GM18499 (cell line): ENCODE data around the gene CHST13.

Experiments used
- ATAC-seq: cut with Tn5 transposase; IDR thresholded peaks from one replicate; pipeline ENCODE4 v1.9.1; 2021; ENCODE audit warnings: moderate number of reproducible peaks; ENCODE audit not compliant: insufficient read depth, unreplicated experiment

Gene CHST13

DNA sequence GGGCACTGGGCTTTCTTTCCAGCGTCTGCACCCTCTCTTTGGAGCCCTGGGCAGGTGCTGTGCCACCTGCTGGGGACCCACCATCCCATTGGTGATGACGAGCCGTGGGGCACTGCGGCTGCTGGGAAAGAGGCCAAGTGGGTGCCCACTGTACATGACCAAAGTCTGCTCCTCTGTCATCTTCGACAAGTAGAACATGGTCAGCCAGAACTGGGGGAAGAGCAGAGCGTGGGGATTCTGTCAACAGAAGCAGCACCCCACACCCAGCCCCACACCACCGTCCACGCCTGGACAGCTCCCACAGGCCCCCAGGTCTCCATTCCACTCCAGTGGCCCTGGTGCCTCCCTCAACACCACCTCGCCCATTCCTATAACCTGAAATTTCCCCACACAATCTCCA lies 16.1 kb upstream of the CHST13 start:
- ATAC-seq, result no peak

- ATAC-seq, result no peak
Observed at GRCh38 chr3:126508564-126508964, 15.4 kb upstream of the CHST13 start.

- no peak for ATAC-seq
Observed at GRCh38 chr3:126509597-126510307, 14.2 kb upstream of the CHST13 start.

GRCh38 chr3:126510308-126510910 lies 13.5 kb upstream of the CHST13 start:
- ATAC-seq, result no peak

DNA sequence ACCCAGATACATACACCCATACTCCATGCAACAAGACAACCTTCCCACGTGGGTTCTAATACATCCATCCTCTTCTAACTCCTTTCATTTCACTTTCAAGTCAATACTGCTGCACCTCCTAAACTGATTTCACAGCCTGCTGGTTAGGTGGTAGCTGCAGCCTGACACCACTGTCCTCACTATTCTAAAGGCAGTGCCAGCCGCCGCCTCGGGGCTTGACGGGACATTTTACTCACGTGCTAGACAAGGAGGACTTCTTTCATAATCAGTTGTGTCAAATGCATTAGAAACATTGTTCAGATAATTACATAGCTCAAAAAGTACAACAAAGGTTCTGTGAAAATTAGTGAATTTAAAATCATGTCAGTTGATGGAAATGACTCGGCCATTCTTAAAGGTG lies 12.7 kb upstream of the CHST13 start:
- ATAC-seq, result no peak

DNA sequence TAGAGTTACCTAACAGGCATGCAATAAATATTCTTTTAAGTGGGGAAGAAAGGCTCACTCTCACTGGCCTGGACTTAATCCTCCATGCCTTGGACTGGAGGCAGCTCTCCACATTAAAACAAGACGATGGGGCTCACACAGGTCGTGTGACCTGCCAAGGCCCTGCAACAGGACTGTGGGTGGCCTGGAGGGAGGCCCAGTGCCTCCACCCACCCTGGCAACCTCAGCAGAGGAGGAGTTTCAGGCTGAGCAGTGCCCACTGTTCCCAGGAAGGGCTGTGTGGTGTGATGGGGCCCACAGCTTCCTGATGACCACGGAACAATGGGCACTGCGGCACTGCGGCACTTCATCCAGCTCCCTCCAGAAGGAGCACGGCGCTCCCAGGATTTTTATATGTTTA lies 11.9 kb upstream of the CHST13 start:
- no peak for ATAC-seq

DNA sequence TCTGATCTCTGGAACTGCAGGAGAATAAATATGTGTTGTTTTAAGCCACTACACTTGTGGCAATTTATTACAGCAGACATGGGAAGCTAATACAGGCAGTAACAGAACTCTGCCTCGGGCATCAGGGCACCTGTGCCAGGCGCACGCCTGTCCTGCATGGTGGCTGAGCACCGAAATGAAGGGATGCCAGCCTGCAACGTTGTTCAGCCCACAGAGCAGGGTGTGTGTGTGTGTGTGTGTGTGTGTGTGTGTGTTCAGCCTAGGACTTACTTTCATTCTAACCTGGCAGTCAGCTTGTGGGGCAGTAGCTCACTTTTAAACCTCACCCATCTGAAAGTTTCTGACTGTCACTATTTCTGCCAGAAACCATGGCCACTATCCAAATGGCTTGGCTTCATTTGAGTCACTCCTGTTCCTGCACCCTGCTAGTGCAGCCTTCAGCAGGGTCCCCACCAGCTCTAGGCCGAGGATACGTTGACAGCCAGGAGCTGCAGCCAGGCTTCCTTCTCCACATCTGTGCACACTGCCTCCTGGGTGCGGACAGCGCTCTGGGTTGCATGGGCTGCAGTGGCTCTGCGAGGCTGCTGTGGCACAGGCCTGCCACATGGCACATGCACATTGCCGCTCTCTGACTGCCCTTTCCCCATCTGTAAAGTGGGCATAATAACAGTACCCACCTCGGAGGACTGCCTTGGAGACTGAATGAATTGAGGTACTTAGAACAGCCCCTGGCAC lies 10.9 kb upstream of the CHST13 start:
- no peak for ATAC-seq

- no peak for ATAC-seq
Observed at GRCh38 chr3:126514161-126514560, 9.8 kb upstream of the CHST13 start.

- ATAC-seq, result no peak
Observed at GRCh38 chr3:126515066-126515706, 8.8 kb upstream of the CHST13 start.

GRCh38 chr3:126516152-126516935 lies 7.6 kb upstream of the CHST13 start:
- ATAC-seq, result no peak

DNA sequence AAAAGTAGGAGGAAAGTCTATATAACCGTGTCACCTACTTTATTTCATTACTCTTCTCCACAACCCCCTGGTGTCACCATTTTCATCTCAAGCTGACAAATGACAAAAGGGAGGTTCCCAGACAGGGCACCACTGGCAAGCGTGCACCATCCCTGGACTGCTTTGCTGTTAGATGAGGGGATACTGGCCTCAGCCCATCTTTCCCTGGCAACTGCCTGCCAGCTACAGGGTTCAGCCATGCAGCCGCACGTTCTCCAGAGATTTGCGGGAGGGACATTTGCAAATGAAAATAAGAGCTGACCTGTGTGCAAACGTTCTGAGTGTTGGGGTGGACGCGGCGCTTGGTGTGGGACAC lies 7.0 kb upstream of the CHST13 start:
- ATAC-seq, result no peak

GRCh38 chr3:126517291-126517951 lies 6.5 kb upstream of the CHST13 start, which contains the start of gene UROC1:
Gene UROC1 (minus strand): TSS chr3:126517773. CDS start chr3:126517719, 54 bp downstream.
- ATAC-seq, result no peak

DNA sequence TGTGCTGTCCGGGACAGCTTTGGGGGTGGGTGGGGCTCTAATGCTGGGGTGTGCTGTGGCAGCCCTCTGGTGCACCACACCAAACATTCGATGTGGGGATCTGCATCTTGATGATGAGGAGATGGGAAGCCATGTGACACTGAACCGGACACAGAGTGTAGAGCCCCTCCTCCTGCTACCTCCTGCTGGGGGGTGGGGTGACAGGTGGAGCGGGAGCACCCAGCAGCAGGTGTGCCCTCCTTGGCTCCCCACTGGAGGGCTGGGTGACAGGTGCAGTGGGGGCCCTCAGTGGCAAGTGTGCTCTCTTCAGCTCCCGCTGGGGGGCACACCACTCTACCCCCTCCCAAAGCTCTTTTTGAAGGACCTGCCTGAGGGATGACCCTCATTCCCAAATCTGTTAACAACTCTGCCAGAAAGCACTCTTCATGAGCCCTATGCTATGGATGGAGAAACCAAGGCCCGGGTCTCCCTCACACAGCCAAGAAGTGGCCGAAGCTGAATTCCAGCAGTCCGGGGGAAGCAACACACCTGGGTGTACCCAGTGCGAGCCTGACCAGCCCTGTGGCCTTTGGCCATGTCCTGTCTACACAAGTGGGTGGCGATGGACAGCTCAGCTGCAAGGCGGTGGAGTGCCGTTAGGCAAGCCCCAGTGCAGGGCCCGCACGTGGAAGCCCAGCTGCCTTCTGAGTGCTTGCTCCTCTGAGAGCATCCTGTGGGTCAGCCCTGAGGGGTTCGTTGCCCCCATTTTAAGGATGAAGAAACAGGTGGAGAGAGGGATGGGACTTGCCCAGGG lies 5.8 kb upstream of the CHST13 start:
- no peak for ATAC-seq

- no peak for ATAC-seq
Observed at GRCh38 chr3:126518779-126519177, 5.2 kb upstream of the CHST13 start.

- no peak for ATAC-seq
Observed at GRCh38 chr3:126519506-126520455, 4.2 kb upstream of the CHST13 start.

GRCh38 chr3:126521122-126521891 lies 2.6 kb upstream of the CHST13 start:
- no peak for ATAC-seq

DNA sequence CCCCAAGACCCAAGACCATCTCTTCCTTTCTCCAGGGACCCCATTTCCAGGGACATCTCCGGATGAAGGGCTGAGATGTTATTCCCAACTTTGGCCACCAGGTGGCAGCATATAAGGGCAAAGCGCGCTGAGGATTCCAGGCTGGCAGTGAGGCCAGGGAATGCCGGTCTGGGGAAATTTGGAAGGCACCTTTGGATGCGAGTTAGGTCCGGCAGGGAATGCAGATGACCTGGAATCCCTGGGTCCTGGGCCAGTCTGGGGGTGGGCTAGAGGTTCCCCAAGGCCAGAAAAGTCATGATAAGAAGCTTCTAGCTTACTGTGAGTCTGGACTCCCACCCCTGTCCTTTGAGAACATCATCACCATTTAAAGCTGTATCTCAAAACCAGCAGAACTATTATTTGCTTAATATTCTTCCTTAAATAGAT lies 1.6 kb upstream of the CHST13 start:
- no peak for ATAC-seq
